NCI-H345 treated with DMSO at 0.1 percent for 48 hours (cell line): ENCODE data around the gene SCARB1.

Source experiments
- DNase-seq: peaks from one replicate; lab custom pipeline; 2025; ENCODE audit not compliant: unreplicated experiment; lab: John Stamatoyannopoulos, UW

The SCARB1 gene

GRCh38 chr12:124824195-124824594 is 39.5 kb downstream of the SCARB1 start:
- DNase-seq, result no peak

- DNase-seq, result no peak
Measured at GRCh38 chr12:124823272-124823970, 40.2 kb downstream of the SCARB1 start.

GRCh38 chr12:124822218-124822617 is 41.4 kb downstream of the SCARB1 start:
- no peak for DNase-seq

- no peak for DNase-seq
Measured at GRCh38 chr12:124821252-124822200, 42.1 kb downstream of the SCARB1 start.

GRCh38 chr12:124820199-124820598 is 43.5 kb downstream of the SCARB1 start:
- no peak for DNase-seq

GRCh38 chr12:124819525-124819924 is 44.1 kb downstream of the SCARB1 start:
- no peak for DNase-seq

GRCh38 chr12:124819080-124819479 is 44.6 kb downstream of the SCARB1 start:
- no peak for DNase-seq

- DNase-seq, result no peak
Measured at GRCh38 chr12:124817076-124818000, 46.3 kb downstream of the SCARB1 start.

GRCh38 chr12:124816295-124816854 is 47.3 kb downstream of the SCARB1 start:
- DNase-seq, result no peak

GRCh38 chr12:124814741-124815613 is 48.7 kb downstream of the SCARB1 start:
- DNase-seq, result peak; percentile 4

- DNase-seq, result no peak
Measured at GRCh38 chr12:124813782-124814181, 49.9 kb downstream of the SCARB1 start.

- DNase-seq, result no peak
Measured at GRCh38 chr12:124812979-124813378, 50.7 kb downstream of the SCARB1 start.

GRCh38 chr12:124812356-124812755 is 51.3 kb downstream of the SCARB1 start:
- no peak for DNase-seq

- DNase-seq, result no peak
Measured at GRCh38 chr12:124811633-124812032, 52.0 kb downstream of the SCARB1 start.

GRCh38 chr12:124809878-124810277 is 53.8 kb downstream of the SCARB1 start:
- no peak for DNase-seq

GRCh38 chr12:124809391-124809790 is 54.3 kb downstream of the SCARB1 start:
- DNase-seq, result no peak

- no peak for DNase-seq
Measured at GRCh38 chr12:124808272-124808671, 55.4 kb downstream of the SCARB1 start.

GRCh38 chr12:124805876-124806668 is 57.6 kb downstream of the SCARB1 start:
- no peak for DNase-seq

GRCh38 chr12:124805050-124805449 is 58.6 kb downstream of the SCARB1 start:
- DNase-seq, result no peak
